CD4-positive, alpha-beta T cell treated with Interleukin-17A for 1 hour (primary cell): ENCODE results near the gene H2AZ2.
A peak's percentile ranks its signal among the peaks of the same experiment; 100 is the strongest.
"Not testable (repeated sequence)": the region's sequence is repeated elsewhere in the genome, so short reads cannot be mapped to it uniquely, and the experiment has no call there.

Experiments used
- DNase-seq: peaks from one replicate; pipeline ENCODE4 v3.0.0-alpha.2; 2020

H2AZ2 gene

GRCh38 chr7:44847920-44848634, at the start of gene H2AZ2:
Gene H2AZ2, minus strand, starts transcription at chr7:44848087. Its CDS starts 116 bp downstream, at chr7:44847971.
- DNase-seq: peak; percentile 100

DNA sequence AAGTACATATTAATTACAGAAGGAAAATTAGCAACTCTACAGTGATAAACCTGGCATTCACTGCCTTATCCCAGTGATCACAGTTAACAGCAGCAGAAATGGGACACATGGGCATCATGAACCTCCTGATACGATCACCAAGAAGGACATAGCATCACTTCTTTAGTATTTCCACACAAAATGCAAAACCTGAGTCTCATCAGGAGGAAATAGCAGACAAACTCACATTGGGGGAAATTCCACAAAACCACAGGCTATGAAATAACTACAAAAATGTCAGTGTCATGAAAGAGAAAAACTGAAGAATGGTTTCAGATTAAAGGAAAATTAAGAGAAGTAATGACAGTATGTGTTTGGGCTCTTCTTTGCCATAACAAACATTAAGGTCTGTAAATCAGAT, 49.4 kb upstream of the H2AZ2 start:
- DNase-seq: no peak

- DNase-seq: no peak
Measured at GRCh38 chr7:44894888-44895580, 47.1 kb upstream of the H2AZ2 start.

DNA sequence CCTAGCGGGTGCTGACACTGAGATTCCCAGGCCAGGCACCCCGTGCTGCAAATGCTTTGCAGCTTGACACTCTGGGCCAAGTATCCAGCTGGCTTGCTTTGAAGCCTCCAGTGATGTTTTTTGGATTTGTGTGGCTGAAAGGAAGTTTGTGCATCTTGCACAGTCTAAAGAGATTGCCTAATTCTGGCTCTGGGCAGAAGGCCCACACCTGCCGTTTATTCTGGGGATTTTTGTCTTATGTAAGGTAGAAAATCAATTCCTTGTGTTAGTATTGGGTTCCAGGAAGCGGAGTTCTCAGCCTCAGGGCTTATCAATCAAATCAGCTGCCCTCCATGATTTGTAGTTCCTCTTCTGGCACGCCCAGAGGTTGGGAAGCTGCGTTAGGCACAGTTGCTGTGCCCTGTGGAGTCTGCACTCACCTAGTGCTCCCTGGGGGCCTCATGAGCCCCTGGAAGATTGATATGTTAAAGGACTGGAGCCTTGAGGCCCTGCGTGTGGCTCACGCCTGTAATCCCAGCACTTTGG, 45.9 kb upstream of the H2AZ2 start:
- DNase-seq: no peak

DNA sequence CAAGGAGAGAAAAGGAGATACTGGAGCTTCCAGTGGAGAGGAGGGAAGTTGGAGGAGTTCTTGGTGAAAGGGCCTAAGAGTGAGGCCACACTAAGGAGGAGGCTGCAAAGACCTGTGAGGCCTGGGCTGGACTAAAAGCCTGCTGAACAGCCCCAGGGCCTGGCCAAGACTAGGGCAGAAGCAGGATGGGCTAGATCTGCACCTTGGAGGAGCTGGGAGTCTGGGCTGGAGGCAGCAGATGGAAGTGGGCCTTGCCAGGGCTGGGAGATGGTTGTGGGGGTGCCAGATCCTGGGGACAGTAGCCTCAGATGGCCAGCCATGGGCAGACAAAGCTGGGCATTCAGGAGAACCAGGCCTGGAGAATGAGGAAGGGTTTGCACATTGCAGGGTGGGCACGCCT, 43.9 kb upstream of the H2AZ2 start:
- DNase-seq: no peak

GRCh38 chr7:44891372-44891771, 43.5 kb upstream of the H2AZ2 start:
- peak; percentile 71 for DNase-seq

DNA sequence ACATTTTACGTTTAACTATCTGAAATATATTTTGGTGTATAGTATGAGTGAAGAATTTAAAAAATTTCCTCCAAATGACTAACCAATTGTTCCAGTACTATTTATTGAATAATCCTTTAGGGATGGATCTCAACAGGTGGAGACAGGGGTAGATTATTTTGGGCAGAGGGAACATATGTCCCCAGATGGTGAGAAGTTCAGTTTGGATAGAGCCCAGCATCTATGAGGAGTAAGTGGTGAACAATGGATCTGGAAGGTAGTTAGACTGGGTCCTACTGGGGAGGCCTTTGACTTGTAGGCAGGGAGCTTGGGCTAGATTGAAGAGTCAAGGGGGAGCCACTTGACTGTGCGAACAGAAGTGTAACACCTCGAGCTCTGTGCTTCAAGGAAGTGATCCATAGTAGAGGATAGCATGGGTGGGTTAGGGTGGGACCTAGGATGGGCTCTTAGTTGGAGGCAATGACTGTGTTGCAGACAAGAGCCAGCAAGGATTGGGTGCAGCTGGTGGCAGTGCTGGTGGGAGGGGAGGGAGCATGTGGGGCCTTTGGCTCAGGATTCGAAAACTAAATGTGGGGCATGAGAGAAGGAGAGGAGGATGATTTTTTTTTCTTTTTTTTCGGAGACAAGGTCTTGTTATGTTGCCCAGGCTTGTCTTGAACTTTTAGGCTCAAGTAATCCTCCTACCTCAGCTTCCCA, 41.3 kb upstream of the H2AZ2 start:
- no peak for DNase-seq

- peak; percentile 39 for DNase-seq
Measured at GRCh38 chr7:44887293-44887692, 39.4 kb upstream of the H2AZ2 start.

- DNase-seq: peak; percentile 97
Measured at GRCh38 chr7:44885394-44886317, 37.8 kb upstream of the H2AZ2 start, which contains the start of gene PURB. Gene PURB, minus strand, starts transcription at chr7:44885530. Its CDS starts 182 bp downstream, at chr7:44885348.

- peak; percentile 54 for DNase-seq
Measured at GRCh38 chr7:44884621-44885393, 36.9 kb upstream of the H2AZ2 start.

- DNase-seq: no peak
Measured at GRCh38 chr7:44883961-44884620, 36.2 kb upstream of the H2AZ2 start.

- no peak for DNase-seq
Measured at GRCh38 chr7:44882899-44883298, 35.0 kb upstream of the H2AZ2 start.

GRCh38 chr7:44881610-44882009, 33.7 kb upstream of the H2AZ2 start:
- no peak for DNase-seq

GRCh38 chr7:44881066-44881600, 33.2 kb upstream of the H2AZ2 start:
- DNase-seq: no peak

- DNase-seq: no peak
Measured at GRCh38 chr7:44880317-44881018, 32.6 kb upstream of the H2AZ2 start.

GRCh38 chr7:44876393-44876792, 28.5 kb upstream of the H2AZ2 start:
- no peak for DNase-seq

- DNase-seq: no peak
Measured at GRCh38 chr7:44875241-44875640, 27.4 kb upstream of the H2AZ2 start.

DNA sequence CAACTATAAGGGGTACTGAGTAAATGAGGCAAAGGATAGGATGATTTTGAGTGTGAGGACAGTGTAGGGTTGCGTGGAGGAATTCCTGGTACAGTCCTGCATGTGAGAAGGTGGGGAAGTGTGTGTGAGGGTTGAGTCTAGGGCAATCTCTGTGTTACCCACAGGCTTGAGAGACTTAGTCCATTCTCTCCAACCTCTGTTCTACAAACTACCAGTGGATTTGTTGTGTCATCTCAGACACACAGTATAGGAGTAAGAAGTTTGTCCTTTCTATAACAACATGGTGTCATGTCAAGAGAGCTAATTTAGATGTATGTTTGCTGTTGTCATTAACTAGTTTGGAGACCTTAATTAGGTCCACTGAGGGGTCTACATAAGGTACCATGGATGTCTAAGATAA, 24.9 kb upstream of the H2AZ2 start:
- no peak for DNase-seq

DNA sequence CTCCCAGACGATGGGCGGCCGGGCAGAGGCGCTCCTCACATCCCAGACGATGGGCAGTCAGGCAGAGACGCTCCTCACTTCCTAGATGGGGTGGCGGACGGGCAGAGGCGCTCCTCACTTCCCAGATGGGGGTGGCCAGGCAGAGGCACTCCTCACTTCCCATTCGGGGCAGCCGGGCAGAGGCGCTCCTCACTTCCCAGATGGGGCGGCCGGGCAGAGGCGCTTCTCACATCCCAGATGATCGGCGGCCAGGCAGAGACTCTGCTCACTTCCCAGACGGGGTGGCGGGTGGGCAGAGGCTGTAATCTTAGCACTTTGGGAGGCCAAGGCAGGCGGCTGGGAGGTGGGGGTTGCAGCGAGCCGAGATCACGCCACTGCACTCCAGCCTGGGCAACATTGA, 24.0 kb upstream of the H2AZ2 start:
- not testable (repeated sequence) for DNase-seq

DNA sequence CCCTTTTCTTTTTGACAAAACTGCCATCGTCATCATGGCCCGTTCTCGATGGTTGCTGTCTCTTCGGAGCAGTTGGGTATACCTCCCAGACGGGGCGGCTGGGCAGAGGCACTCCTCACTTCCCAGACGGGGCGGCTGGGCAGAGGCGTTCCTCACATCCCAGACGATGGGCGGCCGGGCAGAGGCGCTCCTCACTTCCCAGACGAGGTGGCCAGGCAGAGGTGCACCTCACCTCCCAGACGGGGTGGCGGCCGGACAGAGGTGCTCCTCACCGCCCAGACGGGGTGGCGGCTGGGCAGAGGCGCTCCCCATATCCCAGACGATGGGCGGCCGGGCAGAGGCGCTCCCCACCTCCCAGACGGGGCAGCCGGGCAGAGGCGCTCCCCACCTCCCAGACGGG, 22.9 kb upstream of the H2AZ2 start:
- DNase-seq: not testable (repeated sequence)
